GM21825 (cell line): ENCODE data around the gene NR1I2.

Source experiments
- ATAC-seq: cut with Tn5 transposase; IDR thresholded peaks from one replicate; pipeline ENCODE4 v1.9.1; 2021; ENCODE audit warnings: mild to moderate bottlenecking, moderate library complexity; ENCODE audit not compliant: unreplicated experiment

NR1I2 gene

DNA sequence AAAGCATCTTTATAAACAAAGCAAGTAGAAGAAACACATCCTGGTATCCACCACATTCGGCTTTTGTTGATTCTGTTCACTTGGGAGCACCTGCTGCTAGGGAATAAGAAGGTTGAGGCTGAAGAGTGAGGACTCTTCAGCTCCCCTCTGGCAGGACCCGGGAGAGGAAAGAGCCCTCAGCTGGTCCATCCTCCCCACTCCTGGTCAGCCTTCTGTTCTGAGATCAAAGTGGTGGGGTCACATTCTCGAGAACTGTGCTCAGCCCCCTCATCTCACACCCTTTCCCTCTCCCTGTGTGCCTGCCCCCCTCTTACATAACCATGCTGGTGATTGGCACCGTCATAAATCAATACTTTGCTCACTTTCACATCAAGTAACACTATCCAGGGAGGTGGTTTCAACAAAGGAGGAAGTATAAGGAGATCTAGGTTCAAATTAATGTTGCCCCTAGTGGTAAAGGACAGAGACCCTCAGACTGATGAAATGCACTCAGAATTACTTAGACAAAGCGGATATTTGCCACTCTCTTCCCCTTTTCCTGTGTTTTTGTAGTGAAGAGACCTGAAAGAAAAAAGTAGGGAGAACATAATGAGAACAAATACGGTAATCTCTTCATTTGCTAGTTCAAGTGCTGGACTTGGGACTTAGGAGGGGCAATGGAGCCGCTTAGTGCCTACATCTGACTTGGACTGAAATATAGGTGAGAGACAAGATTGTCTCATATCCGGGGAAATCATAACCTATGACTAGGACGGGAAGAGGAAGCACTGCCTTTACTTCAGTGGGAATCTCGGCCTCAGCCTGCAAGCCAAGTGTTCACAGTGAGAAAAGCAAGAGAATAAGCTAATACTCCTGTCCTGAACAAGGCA, at the start of gene NR1I2:
NR1I2 (plus strand) TSS at position 772 of the 869 bp plus-strand sequence.
- ATAC-seq, result no peak

DNA sequence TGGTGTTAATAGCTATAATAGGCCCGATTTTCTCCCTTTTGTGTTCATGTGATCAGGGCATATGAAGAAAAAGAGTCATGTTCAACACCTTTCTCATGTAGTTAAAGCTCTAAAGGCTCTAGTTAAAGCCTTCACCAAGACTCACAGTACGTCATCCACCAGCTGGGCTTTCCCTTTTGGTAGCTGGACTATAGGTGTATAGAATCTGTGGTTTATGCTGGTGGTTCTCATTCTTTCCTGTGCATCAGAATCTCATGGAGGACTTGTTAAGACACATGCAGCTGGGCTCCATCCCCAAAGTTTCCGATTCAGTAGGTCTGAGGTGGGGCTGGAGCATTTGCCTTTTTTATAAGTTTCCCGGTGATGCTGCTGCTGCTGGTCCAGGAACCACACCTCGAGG, 48.1 kb upstream of the NR1I2 start:
- ATAC-seq, result no peak

DNA sequence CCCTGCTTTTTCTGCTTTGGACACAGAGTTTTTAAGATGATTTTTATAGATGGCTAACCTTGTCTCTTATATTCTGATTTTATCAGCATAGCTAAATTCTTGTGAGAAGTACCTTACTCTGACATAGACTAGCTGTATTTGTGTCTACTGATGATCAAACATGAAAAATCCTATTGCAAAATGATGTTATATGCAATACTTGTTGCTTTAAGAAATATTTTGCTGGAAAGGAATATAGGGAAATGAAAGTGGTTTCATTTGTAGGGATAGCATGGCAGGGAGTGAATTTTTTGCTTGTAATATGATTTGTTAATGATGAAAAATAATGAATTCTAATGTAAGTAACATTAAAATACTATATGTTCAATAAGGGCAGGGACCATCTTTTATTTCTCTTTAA, 43.2 kb upstream of the NR1I2 start:
- no peak for ATAC-seq

DNA sequence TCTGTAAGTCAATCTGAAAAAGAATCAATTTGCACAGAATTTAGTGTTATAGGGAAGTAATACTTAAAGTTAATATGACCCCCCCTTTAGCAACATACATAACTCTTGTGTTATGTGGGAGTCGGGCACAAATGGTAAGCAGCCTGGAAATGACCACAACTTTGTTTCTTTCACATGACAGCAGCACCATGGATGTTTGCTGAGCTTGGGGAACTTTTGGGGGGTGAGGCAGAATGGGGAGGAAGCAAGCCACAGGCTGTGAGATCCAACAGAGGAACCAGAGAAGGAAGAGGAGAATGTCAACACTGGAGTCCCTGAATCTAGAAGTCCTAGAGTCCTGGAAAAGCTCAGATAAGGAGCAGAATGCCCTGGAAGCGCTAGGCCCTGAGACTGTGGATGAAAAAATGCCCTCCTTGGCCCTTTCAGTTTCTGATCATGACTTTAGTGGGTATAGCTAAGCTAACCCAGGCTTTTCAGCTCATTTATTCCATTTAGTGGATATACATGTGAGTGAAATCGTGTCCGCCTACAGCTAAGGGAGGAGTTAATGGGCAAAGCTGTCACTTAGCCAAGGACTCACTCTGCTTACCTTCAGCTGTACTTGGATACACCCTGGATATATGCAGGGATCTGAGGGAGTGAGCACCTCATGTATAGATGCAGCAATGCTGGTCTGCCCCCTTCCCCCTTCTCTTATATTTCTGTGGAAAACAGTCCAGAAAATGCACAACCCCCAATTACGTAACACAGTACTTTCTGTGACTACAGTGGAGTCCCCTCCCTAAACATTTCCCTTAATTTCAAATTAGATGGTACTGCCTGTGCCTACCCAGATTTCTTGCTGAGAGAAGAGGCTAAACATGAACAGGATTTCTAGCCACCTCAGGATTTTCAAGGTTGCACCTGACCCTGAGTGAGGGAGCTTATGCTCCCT, 40.0 kb upstream of the NR1I2 start:
- no peak for ATAC-seq

DNA sequence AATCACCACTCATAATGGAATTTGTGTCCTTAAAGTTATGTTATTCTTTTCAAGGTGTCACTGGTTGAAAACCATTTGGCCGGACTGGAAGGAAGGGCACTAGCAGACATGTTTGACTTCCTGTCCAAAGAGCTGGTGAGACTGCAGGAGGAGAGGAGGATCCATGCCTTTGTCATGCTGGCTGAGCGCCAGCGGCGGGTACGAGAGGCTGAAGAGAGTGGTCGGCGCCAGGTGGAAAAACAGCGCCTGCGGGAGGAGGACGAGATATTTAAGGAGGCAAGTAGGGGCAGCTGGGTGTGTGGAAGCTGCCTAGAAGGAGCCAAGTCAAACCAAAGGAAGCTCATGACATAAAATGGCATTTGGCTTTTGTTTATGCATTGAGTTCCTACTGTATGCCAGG, 38.0 kb upstream of the NR1I2 start:
- no peak for ATAC-seq

DNA sequence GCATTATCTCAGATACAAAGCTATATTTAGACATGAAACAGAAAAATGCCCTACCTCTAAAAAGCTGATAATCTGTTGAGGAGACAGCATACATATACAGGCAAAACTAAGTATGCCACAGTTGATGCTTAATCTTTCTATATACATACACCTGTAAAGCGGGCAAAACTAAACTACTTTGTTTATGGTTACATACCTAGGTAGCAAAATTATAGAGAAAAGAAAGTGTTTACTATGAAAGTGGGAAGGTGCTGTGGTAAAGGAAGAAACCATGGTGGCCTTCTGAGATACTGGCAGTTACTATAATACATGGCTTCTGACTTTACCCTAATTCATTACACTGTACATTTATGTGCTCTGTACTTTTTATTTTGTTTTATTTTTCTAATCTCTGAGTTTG, 36.0 kb upstream of the NR1I2 start:
- no peak for ATAC-seq

DNA sequence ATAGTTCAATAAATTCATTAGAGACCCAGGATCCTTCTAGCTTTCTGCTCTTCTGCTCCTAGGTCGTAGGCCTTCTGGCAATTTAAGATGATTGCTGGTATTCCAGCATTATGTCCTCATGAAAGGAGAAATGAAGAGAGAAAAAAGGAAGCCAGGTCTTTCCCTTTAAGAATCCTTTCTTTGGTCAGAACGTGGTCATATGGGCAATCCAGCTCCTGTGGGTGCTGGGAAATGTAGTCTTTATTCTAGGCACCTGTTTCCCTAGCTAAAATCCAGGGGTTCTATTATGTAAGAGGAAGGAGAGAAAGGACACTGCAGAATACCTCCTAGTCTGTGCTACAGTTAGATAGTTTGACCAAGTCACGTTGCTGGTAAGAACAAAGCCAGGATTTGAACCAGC, 35.5 kb upstream of the NR1I2 start:
- no peak for ATAC-seq

DNA sequence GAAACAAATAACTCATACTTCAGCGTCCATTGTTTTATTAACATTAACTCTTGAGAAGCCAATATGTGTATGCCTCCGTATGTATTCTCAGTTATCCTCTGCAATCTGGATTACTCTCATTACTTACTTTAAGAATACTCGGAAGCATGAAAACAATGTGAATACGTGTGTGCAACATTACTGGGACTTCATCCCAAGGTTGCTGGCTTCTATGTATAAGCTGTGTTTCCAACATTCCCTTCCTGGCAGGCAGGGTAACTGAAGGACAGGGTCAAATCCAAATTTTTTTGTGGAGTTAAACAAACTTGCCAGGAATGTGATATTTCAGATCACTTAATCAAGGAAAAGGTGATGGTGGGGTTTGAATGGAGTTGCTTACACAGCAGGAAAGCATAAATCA, 34.5 kb upstream of the NR1I2 start:
- no peak for ATAC-seq

DNA sequence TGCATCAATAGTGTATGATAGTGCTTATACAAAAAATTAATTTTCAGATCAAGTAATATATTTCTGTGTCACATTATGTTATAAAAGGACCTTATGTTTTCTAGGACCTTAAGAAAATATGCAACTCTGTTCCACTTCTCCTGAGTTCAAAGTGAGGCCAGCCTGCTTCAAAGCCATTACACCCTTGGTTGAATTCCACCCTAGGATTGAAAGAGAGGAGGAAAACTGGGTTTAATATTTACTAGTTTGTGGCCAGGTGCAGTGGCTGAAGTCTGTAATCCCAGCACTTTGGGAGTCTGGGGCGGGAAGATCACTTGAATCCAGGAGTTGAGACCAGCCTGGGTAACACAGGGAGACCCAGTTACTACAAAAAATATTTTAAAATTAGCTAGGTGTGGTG, 32.9 kb upstream of the NR1I2 start:
- ATAC-seq, result no peak

DNA sequence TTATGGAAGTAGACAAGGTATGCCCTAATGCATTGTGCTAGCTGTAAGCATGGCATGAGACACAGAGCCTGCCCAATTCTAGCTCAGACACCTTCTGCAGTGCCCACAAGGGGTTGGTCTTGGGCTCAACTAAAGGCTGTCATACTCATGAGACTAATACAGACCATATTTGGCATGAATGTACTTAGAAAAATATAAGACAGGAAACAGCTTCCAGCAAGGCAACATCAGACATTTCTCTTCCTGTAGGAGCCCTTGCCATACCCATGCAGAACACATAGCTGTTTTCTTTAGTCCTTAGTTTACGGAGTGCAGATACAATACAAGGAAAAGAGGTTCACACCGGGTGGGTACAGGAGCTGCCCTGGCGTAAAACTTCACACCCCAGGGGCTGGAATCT, 30.5 kb upstream of the NR1I2 start:
- no peak for ATAC-seq

DNA sequence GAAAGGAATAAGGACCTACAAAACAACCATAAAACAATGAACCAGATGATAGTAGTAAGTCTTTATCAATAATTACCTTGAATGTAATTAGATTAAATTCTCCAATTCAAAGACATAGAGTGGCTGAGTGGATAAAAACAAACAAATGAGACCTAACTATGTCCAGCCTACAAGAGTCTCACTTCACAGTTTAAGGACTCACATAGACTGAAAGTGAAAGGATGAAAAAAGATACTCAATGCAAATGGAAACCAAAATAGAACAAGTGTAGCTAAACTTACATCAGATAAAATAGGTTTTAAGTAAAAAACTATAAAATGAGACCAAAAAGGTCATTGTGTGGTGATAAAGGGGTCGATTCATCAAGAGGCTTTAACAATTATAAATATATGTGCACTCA, 21.9 kb upstream of the NR1I2 start:
- ATAC-seq, result peak; percentile 89

DNA sequence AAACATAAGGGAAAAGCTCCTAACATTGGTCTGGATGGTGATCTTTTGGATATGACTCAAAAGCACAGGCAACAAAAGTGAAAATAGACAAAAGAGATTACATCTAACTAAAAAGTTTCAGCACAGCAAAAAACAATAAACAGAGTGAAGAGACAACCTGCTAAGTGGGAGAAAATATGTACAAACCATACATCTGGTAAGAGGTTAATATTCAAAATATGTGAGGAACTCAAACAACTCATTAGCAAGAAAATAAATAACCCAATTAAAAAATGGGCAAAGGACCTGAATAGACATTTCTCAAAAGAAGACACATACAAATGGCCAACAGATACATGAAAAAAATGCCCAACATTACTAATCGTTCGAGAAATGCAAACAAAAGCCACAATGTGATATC, 19.0 kb upstream of the NR1I2 start:
- ATAC-seq, result no peak

DNA sequence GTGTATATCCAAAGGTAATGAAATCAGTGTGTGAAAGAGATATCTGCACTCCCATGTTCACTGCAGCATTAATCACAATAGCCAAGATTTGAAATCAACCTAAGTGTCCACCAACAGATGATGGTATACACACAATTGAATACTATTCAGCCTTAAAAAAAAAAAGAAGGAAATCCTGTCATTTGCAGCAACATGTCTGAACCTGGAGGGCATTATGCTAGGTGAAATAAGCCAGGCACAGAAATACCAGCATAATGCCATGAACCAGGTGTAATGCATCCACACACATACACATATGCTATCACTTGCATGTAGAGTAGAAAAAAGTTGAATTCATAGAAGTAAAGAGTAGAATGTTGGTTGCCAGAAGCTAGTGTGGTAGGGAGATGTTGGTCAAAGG, 18.4 kb upstream of the NR1I2 start:
- no peak for ATAC-seq

DNA sequence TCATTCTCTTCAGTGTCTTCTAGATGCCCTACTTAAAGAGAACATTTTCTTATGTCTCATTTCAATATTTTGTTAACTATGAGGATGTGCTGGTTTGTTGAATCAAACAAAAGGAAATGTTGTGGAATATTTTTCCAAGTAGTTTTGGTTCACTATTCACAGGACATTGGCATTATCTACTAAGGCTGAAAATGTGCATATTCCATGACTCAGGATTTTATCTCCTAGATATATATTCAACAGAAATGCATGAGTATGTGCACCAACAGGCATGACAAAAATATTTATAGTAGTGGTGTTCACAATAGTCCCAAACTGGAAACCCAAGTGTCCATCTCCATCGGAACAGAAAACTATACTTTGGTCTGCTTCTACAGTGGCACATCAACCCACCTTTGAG, 16.7 kb upstream of the NR1I2 start:
- ATAC-seq, result no peak

DNA sequence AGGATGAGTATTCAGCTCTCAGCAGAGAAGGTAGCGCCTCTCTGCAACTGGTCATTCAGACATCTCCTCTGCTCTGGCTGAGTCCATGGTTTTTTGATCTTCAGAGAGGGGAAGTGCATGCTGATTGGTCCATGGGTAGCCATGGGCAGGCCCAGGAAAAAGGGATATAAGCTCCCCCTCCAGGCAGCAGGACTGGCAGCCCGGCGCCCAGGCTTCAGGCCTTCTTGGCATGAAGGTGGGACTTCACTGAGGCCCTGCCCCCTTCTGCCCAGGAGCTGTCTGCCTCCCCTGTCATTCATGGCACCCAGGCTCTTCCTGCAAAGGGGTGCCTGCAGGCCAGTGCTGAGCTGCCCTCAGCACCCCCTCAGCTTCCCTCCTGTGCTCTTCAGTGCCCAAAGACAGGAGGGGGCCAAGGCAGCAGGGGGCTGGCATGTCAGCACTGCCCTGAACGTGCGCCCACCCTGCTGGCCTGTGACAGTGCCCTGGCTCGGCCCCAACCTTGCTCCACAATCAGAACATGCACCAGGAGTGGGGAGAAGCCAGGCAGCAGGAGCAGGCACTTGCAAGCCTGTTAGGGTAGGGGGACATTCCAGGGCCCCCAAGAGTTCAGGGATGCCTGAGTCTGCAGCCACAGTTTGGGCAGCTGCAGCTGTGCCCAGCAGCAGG, 13.8 kb upstream of the NR1I2 start:
- no peak for ATAC-seq

DNA sequence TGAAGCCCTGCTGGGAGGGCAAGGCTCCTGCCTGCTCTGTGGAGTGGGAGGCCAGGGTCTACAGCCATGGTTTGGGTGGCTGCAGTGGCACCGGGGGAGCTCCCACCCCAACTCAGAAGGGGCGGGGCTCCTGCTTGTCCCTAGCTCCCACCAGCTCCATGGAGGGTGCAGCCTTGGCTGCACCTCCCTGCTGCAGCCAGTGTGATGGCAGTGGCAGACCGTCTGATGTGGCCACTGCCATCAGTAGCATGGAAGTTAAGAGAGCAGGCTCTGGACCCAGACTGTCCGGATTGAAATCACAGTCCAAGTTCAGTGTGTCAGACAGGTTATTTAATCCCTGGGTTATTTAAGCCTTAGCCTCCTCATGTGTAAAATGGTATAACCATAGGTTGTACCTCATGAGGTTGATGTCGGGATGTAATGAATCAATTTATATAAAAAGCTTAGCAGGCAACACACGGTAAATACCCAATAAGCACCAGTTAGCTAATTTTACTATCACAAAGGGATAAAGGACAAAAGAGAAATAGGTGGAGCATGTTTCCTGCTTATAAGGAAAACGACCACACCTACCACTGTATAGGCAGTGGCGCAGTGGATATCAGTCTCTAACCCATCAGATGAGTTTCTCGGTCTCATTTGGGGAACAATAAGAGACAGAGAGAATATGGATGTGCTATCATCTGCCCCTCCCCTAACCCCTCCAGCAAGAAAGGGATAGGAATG, 13.1 kb upstream of the NR1I2 start:
- ATAC-seq, result no peak

DNA sequence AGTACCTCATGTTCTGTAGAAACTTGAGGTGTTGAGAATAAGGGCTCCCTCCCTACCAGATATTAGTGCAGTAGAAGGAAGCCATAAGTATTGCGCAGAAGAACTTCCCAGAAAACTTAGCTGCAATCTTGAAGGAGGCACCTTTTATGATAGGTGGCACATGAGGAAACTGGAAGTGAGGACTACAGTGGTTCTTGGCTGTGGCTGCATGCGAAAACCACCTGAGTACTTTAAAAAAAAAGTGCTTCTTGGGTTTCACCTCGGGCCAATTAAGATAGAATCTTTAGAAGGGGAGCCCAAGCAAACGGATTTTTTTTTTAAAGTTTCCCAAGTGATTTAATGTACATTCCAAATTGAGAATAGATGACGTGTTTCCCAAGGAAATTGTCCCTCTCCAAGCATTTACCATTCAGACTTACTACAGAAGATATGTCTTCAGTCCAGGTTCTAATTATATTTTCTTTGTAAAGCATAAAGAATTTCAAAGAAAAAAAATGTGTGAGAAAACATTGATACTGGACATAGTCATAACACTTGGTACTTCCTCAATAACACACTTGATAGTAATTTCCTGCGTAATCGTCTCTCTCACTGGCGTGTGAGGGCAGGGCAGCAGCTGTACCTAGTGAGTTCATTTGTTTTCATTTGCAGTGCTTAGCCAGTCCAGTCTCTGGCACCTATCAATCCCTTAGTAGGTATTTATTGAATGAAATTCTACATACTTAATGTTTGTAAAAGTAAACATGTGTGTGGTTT, 12.3 kb upstream of the NR1I2 start:
- ATAC-seq, result no peak

DNA sequence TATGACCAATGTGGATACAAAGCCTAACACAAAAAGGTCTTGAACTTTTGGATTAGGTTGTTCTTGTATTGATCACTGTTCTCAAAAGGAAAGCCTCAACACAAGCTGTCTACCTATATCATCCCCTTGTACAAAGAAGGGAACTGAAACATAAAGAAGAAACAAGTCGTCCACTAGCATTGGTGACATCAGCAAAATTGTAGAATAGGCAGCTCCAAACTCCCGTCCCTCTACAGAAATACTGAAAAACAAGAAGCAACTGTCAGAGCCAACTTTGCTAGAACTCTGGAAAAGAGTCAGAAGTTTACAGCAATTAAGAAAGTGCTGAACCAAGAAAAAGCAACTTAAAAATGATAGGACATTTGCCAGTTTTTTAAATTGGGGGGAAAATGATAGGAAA, 7.5 kb upstream of the NR1I2 start:
- ATAC-seq, result peak; percentile 78

DNA sequence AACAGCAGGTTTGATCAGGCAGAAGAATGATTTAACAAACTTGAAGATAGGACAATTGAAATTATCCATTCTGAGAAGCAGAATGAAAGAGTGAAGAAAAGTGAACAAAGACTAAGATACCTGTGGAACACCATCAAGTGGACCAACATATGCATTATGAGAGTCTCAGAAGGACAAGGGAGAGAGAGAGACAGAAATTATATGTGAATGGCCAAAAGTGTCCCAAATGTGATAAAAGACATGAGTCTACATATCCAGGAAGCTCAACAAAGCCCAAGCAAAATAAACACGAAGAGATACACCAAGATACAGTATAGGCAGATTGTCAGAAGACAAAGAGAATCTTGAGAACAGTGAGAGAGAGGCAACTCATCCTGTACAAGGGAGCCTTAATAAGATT, 5.6 kb upstream of the NR1I2 start:
- no peak for ATAC-seq

DNA sequence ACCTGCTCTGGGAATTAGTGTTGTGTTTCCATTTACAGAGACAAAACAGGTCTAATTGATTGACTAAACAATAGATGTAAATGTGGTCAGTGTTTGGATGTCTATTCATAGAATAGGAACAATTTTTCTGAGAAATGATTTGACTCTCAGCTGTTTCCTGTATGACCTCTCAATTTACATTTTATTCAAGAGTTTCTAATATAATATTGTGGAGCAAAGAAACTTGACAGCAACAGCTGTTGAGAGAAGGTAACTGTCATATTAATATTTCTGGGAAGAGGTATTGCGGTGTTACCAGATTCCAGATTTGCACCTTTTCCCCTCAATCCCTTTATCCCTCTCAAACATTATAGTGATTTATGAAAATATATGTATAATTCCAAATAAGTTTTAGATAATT, 3.7 kb upstream of the NR1I2 start:
- ATAC-seq, result no peak
